Measurements from ENCODE around the gene COL19A1.

COL19A1 gene

DNA sequence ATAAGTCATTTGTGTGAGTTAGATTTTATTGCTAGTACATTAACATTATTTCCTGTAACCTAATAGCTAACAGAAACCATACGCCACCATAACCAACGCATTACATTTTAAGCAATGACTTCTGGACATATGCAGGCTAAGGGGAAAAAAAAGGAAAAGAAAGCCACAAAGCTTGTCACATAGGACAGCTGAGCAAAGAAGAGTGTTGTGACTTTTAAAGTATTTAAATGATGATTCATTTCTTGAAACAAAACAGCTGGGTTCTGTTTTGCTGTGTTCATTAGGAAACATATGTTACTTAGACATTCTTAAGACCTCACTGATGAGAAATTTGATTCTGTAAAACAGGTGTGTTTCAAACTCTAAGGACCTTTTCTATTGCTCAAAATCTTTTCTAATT lies 265.2 kb downstream of the COL19A1 start:
- DNase-seq: no peak

GRCh38 chr6:70133246-70133645 lies 266.9 kb downstream of the COL19A1 start:
- DNase-seq: no peak

- no peak for DNase-seq
Observed at GRCh38 chr6:70134542-70134941, 268.2 kb downstream of the COL19A1 start.

GRCh38 chr6:70135219-70136160 lies 269.1 kb downstream of the COL19A1 start:
- no peak for DNase-seq

DNA sequence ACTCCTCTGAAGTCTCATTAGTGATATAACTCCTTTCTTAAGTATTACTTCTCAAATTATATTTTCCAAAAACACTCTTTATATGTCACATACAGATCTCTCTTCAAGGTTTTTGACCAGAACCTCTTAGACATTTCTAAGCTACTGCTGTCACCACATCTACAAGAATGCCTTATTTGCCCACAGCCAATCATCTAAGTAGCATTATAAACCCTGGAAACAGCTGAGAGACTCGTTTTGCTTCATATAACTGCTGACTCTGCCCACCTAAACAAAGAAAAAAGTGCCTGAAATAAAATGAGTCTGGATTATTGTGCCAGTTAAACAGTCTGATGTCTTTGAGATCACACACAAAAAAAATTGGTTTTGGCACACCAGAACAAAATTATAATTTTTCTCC lies 270.6 kb downstream of the COL19A1 start:
- no peak for DNase-seq

DNA sequence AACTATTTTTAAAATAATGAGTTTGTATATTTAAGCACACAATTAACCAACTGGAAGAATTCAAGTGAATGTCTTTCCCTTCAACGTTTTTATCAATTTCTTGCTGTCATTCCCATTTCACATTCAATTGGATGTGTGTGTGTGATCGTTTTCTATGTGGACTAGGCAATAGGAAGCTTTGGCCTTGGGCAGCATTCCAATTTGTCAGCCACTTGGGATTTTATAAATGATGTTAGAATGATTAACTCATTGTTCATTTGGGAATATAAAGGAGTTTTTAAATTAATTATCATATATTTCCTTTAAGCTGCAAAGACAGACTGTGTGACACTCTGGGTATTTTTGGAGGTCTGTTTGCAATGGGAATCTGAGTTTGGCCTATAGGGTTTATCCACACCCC lies 274.1 kb downstream of the COL19A1 start:
- DNase-seq: no peak

DNA sequence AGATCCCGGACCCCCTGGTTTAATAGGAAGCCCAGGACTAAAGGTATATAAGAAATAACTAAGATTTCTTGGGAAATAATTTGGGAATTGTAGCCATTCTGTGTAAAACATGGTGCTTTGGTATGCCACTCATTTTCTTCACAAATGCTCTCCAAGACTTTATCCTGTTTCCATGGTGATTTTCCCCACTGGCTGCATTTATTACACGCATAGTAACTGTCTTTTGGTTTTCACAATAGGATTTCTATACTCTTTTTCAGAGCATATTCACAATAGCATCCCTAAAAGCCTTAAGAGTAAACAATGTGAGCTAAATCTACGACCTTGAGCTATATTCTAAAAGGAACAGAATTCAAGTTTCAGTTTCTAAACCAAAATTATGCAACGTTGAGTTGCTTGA lies 275.7 kb downstream of the COL19A1 start:
- no peak for DNase-seq

GRCh38 chr6:70145178-70145577 lies 278.8 kb downstream of the COL19A1 start:
- DNase-seq: no peak

DNA sequence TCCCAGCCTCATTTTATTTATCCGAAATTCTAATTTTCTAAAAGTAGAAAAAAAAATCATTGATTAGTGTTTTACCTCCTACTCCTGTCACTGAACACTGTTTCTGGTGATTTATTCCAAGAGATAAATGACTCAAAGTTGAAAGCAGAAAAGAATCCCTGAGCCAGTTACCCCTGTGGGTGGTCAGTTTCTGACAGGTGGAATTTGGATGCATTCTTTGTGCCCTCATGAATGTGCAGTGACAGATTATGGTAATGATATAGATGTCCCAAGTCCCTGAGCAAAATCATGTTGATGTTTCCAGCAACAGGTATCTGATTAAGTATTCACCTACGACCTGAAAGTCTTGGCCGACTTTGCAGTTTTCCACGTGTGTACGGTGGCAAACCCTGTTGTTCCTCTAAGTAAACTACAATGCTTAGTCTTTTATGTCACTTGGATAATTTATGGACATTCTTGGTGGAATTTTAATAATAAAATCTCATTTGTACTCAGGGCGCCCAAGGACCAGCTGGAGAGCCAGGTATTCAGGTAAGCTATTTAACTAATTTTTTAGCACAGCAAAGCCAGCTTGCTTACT lies 282.9 kb downstream of the COL19A1 start:
- no peak for DNase-seq

DNA sequence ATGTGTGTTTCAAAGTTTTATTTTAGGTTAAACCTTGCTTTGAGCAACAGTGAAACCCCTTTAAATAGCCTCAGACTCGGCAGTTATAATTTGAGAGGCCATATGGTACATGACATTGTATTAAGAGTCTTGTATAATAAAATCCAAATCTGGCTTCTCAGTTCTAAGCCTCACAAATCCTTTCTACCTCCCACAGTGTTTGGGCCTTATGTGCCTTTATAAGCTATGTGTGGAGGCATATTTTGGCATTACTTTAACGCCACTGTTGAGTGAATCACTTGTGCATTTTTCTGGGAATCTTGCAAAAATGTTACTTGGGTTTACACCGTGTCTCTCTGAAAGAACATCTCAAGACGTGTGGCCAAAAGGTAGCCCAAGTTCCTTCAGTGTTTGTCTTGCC lies 284.2 kb downstream of the COL19A1 start:
- no peak for DNase-seq

DNA sequence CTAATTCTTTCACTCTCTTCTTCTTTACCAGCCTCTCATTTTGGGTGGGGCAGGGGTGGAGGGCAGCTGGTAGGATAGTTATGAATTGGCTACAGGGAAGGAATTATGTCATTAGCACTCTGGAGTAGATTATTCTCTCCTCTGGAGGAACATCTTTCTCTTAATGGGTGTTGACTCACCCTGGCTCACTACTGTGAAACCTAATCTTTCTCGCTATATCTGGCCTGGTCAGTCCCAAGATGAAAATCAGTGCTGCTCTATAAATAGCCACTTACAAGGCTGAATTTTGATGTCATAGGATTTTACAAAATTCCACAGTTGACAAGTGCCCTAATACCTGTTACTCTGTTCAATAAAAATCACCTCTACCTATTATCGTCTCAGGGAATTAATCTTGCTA lies 285.3 kb downstream of the COL19A1 start:
- no peak for DNase-seq

DNA sequence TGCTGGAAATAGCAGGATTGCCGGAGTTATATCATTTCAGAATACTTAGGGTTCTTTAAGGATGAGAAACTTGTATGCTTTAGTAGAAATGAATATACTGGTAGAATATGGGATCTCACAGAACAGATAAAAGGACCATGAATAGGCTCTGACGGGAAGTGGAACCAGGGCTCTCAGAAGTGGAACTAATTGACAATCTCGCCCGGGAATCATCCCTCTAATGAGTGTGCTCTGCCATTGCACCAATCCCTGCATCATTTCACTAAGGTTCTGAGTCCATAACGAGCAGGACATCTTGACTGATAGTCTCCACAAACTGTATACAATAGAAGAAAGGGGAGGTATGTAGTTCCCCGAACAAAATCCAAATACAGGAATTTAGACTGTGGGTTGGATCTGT lies 286.4 kb downstream of the COL19A1 start:
- DNase-seq: no peak

GRCh38 chr6:70157086-70157485 lies 290.7 kb downstream of the COL19A1 start:
- no peak for DNase-seq

- DNase-seq: no peak
Observed at GRCh38 chr6:70160276-70160675, 293.9 kb downstream of the COL19A1 start.

DNA sequence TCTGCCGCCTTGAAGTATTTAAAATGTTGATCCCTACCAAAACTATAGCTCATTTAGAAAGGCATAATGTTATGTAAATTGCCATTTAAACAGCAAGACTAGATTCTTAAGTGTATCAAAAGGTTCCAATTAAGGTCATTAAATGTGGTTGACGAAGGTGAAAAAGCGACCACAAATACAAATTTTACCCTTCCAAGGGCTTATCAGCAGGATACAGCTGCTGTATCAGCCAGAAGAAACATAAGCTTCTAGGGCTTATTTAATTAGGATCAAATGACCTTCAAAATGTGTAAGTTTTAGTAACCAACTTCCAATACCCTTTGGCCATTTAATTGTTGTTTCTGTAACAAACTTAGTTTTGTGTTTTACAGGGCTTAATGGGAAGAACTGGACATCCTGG lies 296.6 kb downstream of the COL19A1 start:
- DNase-seq: no peak

- DNase-seq: no peak
Observed at GRCh38 chr6:70163795-70164194, 297.4 kb downstream of the COL19A1 start.

- DNase-seq: no peak
Observed at GRCh38 chr6:70164556-70164955, 298.2 kb downstream of the COL19A1 start.

DNA sequence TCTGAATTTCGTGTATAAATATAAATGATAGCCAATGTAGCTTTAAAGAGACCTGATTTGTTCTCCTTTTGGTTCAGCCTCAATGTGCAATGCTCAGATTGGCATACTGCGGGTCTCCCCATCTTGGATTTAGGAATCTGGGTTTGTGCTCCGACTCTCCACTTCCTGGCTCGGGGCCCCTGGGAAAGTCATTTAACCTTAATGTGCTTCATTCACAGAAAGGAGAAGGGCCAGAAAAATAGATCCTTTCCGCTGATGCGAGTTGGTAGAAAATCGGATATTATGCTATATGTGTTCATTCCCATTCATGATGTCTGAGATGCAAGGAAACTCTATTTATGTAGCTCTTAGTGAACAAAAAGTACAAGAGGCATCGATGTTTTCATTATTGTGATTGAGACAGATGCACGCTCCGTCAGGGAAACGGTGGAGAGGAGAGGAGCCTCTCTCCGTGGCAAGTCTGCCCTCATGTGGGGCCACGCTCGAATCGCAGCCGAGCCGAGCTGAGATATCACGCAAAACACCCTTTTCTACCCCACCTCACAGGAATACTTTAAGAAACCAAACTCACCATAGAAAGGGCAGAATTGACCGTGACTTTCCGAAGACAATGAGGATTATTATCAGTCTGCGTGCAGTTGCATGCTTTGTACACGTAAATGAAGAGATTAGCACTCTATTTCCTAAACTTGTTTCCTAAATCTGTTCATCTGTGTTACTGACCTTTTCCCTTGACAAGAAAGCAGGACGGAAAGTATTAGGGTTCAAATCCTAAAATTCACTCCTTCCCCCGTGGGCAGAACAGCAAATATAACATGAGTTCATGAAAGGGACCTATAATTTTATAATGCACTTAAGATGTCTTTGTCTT lies 300.0 kb downstream of the COL19A1 start:
- DNase-seq: peak; percentile 6

GRCh38 chr6:70168681-70169377 lies 302.5 kb downstream of the COL19A1 start:
- no peak for DNase-seq

GRCh38 chr6:70171236-70171635 lies 304.9 kb downstream of the COL19A1 start:
- DNase-seq: no peak

GRCh38 chr6:70172252-70172651 lies 305.9 kb downstream of the COL19A1 start:
- no peak for DNase-seq

DNA sequence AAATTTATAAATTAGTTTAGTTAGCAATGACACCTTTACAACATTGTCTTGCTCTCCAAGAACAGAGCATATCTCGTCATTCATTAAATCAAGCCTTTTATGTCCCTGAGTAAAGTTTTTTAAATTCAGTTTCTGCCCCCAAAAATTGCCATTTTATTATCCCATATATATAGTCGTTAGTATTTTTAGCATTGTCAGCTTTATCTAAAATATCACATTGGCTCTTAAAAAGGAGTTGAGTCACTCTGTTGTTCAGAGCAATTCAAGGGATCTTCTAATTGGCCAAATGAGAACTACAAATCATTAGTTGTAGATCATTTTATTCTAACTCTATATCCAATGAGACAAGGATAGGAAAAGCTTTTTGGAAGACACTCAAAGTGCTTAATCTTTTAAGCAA lies 309.4 kb downstream of the COL19A1 start:
- DNase-seq: no peak
